GM19328 (cell line): ENCODE results near the gene PIGU.
"Not testable (repeated sequence)": the region's sequence is repeated elsewhere in the genome, so short reads cannot be mapped to it uniquely, and the experiment has no call there.

Source experiments
- ATAC-seq: cut with Tn5 transposase; IDR thresholded peaks from one replicate; pipeline ENCODE4 v1.9.1; 2021; ENCODE audit warnings: mild to moderate bottlenecking, moderate library complexity; ENCODE audit not compliant: unreplicated experiment

PIGU gene

GRCh38 chr20:34624629-34625028 lies 52.3 kb downstream of the PIGU start:
- no peak for ATAC-seq

DNA sequence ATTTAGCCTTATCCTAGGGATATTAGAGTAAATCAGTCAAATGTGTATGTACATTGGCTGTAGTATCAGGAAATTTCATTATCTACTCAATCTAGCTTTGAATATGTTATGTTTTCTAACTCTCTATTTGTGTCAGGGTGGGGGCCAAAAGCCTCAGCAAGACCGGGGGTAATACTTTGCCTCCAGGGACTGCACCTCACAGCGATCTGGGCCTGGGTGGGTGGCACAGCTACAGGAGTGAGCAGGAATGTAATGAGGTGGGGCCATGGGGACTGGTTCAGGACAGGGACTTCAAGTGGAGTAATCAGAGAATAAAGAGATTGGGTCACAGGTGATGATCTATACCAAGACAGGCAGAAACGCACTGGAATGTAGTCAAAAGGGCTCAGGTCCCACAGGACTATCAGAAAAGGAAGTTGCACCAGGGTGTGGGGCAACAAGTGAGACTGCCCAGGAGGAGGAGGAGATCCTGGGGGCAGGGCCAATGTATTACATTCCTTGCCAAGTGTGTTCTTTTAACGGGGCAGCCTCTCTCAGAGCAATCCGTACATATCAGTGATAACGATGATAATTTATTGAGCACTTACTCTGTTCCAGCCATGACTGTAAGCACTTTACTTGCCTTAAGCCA lies 54.0 kb downstream of the PIGU start:
- no peak for ATAC-seq

DNA sequence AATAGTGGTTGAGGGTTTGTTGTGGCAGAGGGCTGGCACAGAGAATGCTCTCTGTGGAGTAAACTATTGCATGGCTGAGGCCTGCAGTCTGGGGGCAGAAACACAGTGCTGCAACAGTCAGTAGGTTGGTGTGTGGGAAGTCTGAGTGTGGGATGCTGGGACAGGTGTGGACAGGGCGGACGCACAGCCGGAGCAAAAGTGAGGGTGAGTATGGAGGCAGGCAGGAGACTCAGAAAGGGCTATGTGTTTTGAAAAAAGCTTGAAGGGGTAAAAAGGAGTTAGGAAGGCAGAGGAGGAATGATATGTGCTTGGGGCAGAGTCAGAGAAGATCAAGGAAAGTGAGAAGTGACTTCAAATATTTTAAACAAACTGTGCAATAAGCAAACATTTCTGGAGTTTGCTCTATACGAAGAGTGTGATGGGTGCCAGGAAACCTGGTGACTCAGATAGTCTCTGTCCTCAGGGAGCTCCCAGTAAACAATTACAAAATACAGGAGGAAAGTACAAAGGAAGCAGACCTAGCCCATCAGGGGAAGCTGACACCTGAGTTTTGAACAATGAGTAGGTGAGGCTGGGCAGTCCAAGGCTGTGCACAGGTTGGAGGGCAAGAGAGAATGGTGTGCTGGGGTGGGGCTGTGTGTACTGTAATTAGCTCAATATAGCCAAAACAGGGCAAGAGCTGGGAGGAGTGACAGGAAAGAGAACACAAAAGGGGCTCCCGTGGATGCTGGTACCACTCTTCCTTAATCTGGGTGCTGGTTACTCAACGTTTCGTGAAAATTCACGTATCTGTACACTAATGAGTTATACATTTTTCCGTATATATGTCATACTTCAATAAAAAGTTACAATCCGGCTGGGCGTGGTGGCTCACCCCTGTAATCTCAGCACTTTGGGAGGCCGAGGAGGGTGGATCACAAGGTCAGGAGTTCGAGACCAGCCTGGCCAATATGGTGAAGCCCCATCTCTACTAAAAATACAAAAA lies 55.2 kb downstream of the PIGU start:
- no peak for ATAC-seq

GRCh38 chr20:34621036-34621343 lies 55.9 kb downstream of the PIGU start:
- ATAC-seq: no peak

DNA sequence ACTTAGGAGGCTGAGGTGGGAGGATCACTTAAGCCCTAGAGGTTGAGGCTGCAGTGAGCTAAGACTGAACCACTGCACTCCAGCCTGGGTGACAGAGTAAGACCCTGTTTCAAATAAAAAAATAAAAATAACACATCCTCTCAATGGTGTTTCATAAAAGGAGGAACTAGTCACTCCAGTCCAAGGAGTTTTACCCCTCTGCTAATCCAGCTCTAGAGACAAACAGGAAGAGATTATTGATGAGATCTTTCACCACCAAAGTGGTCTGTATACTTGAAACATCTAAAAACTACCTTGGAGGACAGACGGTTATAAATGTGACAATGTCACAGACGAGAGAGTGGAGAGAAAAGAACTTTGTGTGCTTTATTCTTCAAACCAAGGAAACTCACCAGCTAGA lies 58.2 kb downstream of the PIGU start:
- no peak for ATAC-seq

GRCh38 chr20:34616913-34617312 lies 60.0 kb downstream of the PIGU start:
- ATAC-seq: not testable (repeated sequence)

GRCh38 chr20:34615477-34615876 lies 61.4 kb downstream of the PIGU start:
- no peak for ATAC-seq

GRCh38 chr20:34611976-34612375 lies 64.9 kb downstream of the PIGU start:
- ATAC-seq: not testable (repeated sequence)

- ATAC-seq: no peak
Observed at GRCh38 chr20:34607066-34607465, 69.8 kb downstream of the PIGU start.

- no peak for ATAC-seq
Observed at GRCh38 chr20:34604980-34605788, 71.7 kb downstream of the PIGU start.

DNA sequence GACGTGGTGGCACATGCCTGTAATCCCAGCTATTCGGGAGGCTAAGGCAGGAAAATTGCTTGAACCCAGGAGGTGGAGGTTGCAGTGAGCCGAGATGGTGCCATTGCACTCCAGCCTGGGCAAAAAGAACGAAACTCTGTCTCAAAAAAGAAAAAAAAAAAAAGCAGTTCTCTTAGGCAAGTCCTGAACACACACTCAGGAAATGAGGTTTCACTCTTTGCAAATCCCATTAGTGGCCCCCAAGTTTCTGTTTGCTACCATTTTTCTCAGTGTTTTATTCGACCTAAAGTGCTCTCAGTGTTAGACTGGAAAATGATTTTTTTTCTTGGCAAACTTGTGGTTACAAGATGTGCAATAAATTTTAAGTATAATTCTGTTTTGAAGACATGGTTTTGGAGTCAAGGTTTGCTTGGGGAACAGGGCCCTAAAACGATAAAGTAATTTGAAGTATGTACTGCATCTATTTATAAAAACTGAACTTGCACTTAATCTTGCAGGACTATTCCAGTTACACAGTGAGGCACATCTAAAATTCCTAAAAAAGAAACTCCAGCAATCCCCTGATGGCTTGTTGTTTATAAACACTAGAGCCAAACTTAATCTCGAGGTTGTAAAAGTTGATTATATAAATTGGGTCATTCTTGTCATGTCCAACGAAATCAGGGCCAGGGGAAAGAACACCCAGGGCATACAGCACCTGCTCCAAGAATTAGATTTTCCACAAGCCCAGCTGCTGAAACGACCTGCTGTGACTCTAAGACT lies 75.8 kb downstream of the PIGU start:
- ATAC-seq: no peak

DNA sequence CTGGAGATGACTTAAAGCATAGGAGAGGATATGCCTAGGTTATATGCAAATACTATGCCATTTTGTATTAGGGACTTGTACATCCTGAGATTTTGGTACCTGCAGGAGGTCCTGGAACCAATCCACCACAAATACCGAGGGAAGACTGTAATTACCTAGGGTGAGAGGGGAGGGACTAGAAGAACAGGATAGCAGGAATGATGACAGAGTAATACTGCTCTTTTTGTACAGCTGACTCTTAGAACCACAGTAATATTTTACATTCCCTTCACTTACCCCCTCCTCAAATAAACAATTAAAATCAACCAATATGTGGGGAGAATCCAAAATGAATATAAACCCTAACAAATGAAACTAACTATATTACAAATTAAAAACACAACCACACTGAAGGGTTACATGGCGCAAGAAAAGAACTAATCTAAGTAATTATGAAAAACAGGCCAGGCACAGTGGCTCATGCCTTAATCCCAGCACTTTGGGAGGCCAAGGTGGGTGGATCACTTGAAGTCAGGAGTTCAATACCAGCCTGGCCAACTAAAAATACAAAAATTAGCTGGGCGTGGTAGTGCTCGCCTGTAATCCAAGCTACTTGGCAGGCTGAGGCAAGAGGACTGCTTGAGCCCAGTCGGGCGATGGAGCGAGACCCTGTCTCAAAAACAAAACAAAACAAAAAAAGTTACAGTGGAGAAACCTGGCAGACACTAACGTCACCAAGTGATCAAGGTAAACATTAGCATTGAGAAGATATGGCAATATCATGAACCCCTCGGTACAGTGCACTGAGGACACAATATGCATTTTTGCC lies 81.3 kb downstream of the PIGU start:
- ATAC-seq: no peak

- no peak for ATAC-seq
Observed at GRCh38 chr20:34586488-34587163, 90.3 kb downstream of the PIGU start.

DNA sequence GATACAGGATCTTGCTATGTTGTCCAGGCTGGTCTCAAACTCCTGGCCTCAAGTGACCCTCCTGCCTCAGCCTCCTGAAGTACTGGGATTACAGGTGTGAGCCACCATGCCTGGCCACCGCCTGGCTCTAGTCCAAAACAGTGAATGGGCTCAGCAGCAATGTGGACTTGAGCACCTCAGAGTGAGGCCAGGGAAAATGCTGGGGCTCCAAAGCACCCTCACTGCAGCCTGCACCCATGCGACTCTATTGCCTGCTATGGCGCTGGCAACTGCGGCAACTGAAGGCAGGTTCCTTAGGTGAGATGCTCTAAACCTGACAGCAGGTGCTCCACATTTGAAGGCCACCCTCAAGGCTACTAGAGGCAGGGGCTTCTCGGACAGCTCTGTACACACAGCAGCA lies 91.9 kb downstream of the PIGU start:
- ATAC-seq: no peak

- no peak for ATAC-seq
Observed at GRCh38 chr20:34583544-34583943, 93.3 kb downstream of the PIGU start.

DNA sequence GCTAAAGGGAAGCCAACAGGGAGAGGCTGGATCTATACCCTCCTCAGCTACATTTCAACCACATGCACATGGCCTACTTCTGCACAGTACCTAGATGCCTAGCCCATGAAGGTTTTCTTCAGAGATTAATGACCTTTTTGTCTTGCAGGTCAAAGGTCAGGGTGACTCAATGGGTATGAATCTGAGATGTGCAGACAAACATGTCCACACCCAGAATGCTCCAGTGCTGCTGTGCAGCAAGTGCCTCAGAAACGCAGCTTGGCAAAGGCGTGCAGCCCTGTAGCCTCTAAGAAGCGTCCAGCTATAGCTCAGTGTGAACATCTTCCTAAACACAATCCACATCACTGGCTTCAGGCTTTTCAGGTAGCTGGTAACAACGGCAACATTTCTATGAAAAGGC lies 94.0 kb downstream of the PIGU start:
- ATAC-seq: no peak

DNA sequence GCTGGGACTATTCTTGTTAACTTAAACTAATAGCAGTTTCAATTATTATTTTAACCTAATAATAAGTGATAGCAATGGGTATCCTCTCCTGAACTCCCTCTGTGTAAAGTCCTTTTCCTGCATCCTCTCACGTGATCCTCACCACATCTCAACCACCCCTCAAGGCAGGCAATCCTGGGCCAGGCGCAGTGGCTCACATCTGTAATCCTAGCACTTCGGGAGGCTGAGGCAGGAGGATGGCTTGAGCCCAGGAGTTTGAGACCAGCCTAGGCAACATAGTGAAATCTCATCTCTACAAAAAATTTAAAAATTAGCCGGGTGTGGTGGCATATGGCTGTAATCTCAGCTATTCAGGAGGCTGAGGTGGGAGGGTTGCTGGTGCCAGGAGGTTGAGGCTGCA lies 94.7 kb downstream of the PIGU start:
- ATAC-seq: no peak

DNA sequence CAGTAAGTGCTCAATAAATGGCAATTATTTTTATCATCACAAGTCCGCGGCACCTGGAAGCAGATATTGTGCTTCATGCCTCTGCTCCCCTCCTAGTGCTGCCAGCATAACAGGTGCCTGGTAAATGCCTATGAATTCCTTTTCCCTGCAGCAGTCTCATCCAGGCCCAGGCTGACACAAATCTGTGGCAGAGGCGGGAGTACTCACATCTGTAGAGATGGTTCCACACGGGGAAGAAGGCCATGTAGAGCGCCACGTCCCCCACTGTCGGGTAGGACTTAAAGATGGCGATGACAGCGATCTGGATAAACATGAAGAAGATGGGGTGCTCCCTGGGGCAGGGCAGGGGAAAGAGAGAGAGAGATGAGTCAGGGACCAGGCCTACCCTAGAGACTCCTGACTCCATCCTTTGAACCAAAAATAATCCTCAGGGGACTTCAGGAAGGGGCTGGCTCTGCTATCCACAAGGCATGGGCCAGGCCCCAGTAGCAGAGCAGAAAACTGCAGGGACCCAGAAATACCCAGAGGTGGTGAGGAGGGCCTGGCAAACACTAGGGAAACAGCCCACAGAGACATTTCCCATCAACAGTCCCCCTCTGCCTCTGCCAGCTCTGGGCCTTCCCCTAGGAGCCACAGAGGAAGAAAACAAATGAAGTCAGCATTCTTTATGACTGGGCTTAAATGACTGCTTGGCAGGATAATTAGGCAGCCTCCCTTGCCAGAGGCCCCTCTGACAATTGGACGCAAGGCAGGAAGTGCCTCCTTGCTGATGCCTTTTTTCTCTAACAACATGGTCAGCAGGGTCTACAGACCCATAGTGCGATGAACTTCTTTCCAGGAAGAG lies 95.3 kb downstream of the PIGU start:
- no peak for ATAC-seq
